Stomach (tissue), 9 donors: Measurements from ENCODE around the gene CRYBB3. TPM values are rescaled to one million over a fixed set of nuclear protein-coding genes. Genes with fewer than 3 reads are reported as not detected.

Experiments used
- DNase-seq, 2 donors: peaks; one replicate each; pipeline versions ENCODE4 v3.0.0 to v3.0.0-alpha.2; 2013 to 2019
- H3K27ac ChIP-seq, 5 donors: fragments of 200-600 bp in 4 of 5; sonication (generic) in 4 of 5; one replicate each; pipeline ENCODE4 v1.5.1; 2013 to 2019; ENCODE audit warnings: mild to moderate bottlenecking in 1 of 5, moderate library complexity in 1 of 5
- H3K27me3 ChIP-seq, 3 donors: fragments of 200-600 bp; sonication (generic); one replicate each; pipeline ENCODE4 v1.5.1; 2017 to 2019; ENCODE audit warnings: mixed run types in 1 of 3
- H3K36me3 ChIP-seq, 4 donors: fragments of 200-600 bp; sonication (generic); 1 replicate in 3 of 4; 2 replicates in 1 of 4; pipeline ENCODE4 v1.5.1; 2016 to 2019
- H3K4me1 ChIP-seq, 4 donors: fragments of 200-600 bp; sonication (generic); one replicate each; pipeline ENCODE4 v1.5.1; 2016 to 2019
- H3K4me3 ChIP-seq, 4 donors: fragments of 200-600 bp; sonication (generic) in 3 of 4; one replicate each; pipeline ENCODE4 v1.5.1; 2016 to 2019; ENCODE audit warnings: mild to moderate bottlenecking in 1 of 4
- H3K9me3 ChIP-seq, 4 donors: fragments of 200-600 bp; sonication (generic); one replicate each; pipeline ENCODE4 v1.5.1; 2016 to 2019
- EP300 ChIP-seq: sonication (generic); formaldehyde crosslinking; IDR thresholded peaks from one replicate; pipeline ENCODE4 v1.6.1; 2017; ENCODE audit warnings: antibody characterized with exemption
- POLR2A ChIP-seq, 4 donors: fragments of 450-650 bp; IDR thresholded peaks; one replicate each; pipeline ENCODE4 v1.6.1; 2016; ENCODE audit warnings: antibody characterized with exemption in 4 of 4, control low read depth in 2 of 4, mild to moderate bottlenecking in 1 of 4, moderate library complexity in 1 of 4
- POLR2AphosphoS5 ChIP-seq, 3 donors: sonication (generic); formaldehyde crosslinking; IDR thresholded peaks; one replicate each; pipeline ENCODE4 v1.6.1; 2016; ENCODE audit warnings: antibody characterized with exemption in 3 of 3
- WGBS, 5 donors: extraction: QIAGEN DNeasy Blood & Tissue Kit in 3 of 5; methylation state at CpG; one replicate each; pipeline versions ENCODE4 v1.1.5 to v1.1.7; 2013 to 2018; 5-methylcytosine and 5-hydroxymethylcytosine counted together
- intact Hi-C: fragments of 100-400 bp; cut with DNase I; formaldehyde crosslinking; loops from one replicate; pipeline ENCODE4 v1.15.1; 2023; ENCODE audit warnings: low total_unique reads
- polyA plus RNA-seq, 3 donors: library from polyadenylated mRNA; stranded (reverse); fragments of 200-250 nt; gene quantifications; one replicate each; pipeline ENCODE4 v1.2.3, GENCODE V29; 2013
- total RNA-seq, 5 donors: library from RNA; depleted of rRNA; stranded (reverse); fragments of >200 nt; gene quantifications; one replicate each; pipeline versions ENCODE4 v1.1.0 to v1.2.3, GENCODE V29; 2014 to 2016
- TF ChIP-seq, protein P1 (sequence below), 7 experiments: fragments of 450-650 bp in 4 of 7; fragments of 200-600 bp in 3 of 7; sonication (generic) in 3 of 7; IDR thresholded peaks; one replicate each; pipeline ENCODE4 v1.5.1; 2016 to 2019; ENCODE audit warnings: antibody characterized with exemption in 7 of 7, control low read depth in 2 of 7, mild to moderate bottlenecking in 1 of 7
- donor health status: healthy with polysubstance abuse.
- donor health status: Bipolar disorder and iron deficiency.
- donor health status: healthy.

Gene CRYBB3
- total and polyA plus RNA-seq, 8 donors = 0.33 TPM; not detected in 7

DNA sequence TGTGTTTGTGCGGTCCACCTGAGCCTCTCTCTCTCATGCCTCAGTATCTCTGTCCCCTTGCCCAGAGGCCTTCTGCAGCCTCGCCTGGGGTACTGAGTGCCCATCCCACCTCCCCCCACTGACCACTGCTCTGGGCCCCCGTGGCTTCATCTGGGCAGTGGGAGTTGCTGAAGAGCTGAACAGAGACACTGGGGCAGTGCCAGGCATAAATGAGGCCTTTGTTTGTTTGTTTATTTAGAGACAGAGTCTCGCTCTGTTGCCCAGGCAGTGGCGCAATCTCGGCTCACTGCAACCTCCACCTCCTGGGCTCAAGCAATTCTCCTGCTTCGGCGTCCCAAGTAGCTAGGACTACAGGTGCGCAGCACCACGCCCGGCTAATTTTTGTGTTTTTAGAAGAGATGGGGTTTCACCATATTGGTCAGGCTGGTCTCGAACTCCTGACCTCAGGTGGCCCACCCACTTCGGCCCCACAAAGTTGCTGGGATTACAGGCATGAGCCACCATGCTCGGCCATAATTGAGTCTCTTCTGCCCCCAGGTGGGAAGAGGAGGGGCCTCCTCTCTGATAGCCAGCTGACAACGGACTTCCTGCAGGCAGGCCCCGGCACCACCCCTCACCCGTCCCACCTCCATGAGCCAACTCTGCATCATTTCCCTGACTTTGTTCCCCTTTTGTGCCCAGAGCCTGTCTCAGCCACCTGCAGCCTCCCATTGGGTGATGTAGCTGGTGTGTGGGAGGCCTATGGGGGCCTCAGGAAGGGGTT lies 9.3 kb downstream of the CRYBB3 start:
- intact Hi-C loops = no loop called here
- peaks cover 0 to under 1% (median 0%) of the 10 kb centered on the region in 4 donors for H3K36me3 ChIP-seq
- no peak for DNase-seq
- H3K4me3 ChIP-seq = no peak overlapping the region
- 75 to 82% (median 78%) methylated on average over 17 of the region's 17 CpGs for WGBS, 5 donors
- no peaks in the 10 kb centered on the region for H3K27me3 ChIP-seq
- H3K27ac ChIP-seq = no peak overlapping the region
- peaks cover 0 to 6% (median 6%) of the 10 kb centered on the region in 4 donors for H3K9me3 ChIP-seq
- no peaks in the 10 kb centered on the region for H3K4me1 ChIP-seq
- no peak for TF ChIP-seq POLR2AphosphoS5 (IDR thresholded peaks at IDR 0.05)
- TF ChIP-seq, protein P1, sequence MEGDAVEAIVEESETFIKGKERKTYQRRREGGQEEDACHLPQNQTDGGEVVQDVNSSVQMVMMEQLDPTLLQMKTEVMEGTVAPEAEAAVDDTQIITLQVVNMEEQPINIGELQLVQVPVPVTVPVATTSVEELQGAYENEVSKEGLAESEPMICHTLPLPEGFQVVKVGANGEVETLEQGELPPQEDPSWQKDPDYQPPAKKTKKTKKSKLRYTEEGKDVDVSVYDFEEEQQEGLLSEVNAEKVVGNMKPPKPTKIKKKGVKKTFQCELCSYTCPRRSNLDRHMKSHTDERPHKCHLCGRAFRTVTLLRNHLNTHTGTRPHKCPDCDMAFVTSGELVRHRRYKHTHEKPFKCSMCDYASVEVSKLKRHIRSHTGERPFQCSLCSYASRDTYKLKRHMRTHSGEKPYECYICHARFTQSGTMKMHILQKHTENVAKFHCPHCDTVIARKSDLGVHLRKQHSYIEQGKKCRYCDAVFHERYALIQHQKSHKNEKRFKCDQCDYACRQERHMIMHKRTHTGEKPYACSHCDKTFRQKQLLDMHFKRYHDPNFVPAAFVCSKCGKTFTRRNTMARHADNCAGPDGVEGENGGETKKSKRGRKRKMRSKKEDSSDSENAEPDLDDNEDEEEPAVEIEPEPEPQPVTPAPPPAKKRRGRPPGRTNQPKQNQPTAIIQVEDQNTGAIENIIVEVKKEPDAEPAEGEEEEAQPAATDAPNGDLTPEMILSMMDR (IDR thresholded peaks at IDR 0.05) = no peak
- TF ChIP-seq EP300 = no peak
- no peak for TF ChIP-seq POLR2A (IDR thresholded peaks at IDR 0.05)

DNA sequence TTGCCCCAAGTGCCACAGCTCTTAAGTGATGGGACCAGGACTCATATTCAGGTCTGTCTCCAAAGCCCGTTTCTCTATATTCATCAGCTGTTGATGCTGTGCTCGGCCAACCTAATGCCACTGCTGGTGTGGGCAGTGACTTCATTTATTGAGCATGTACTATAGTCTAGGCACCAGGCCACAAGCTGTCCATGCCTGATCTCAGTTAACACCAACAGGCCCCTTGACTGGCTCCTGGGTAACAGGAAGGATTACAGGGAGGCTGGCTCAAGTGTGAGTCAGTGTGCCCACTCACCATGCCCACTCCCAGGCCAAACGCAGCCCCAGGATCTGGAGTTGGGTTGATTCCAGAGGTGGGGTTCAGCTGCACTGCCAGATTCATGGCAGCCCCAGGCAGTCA lies 11.1 kb downstream of the CRYBB3 start:
- no peaks in the 10 kb centered on the region for H3K4me1 ChIP-seq
- intact Hi-C loops = no loop called here
- TF ChIP-seq EP300 (no peak), POLR2A (IDR thresholded peaks at IDR 0.05) (no peak), POLR2AphosphoS5 (IDR thresholded peaks at IDR 0.05) (no peak)
- TF ChIP-seq, protein P1 (IDR thresholded peaks at IDR 0.05) = no peak
- no peak overlapping the region for H3K27ac ChIP-seq
- DNase-seq = no peak
- no peak overlapping the region for H3K4me3 ChIP-seq
- H3K27me3 ChIP-seq = no peaks in the 10 kb centered on the region
- H3K9me3 ChIP-seq = peaks cover 0 to 15% (median 6%) of the 10 kb centered on the region in 4 donors
- WGBS, 5 donors = 75 to 93% (median 86%) methylated on average over 3 of the region's 3 CpGs
- H3K36me3 ChIP-seq = no peaks in the 10 kb centered on the region

GRCh38 chr22:25212337-25212736 lies 12.7 kb downstream of the CRYBB3 start:
- no peak overlapping the region for H3K27ac ChIP-seq
- WGBS, 5 donors = 46 to 68% (median 63%) methylated on average over 3 of the region's 3 CpGs
- H3K9me3 ChIP-seq = peaks cover 0 to 15% (median 6%) of the 10 kb centered on the region in 4 donors
- intact Hi-C loops = no loop called here
- H3K4me1 ChIP-seq = no peaks in the 10 kb centered on the region
- DNase-seq = no peak
- TF ChIP-seq POLR2AphosphoS5 (IDR thresholded peaks at IDR 0.05) (no peak), POLR2A (IDR thresholded peaks at IDR 0.05) (no peak), EP300 (no peak)
- TF ChIP-seq, protein P1 (IDR thresholded peaks at IDR 0.05) = no peak
- H3K36me3 ChIP-seq = no peaks in the 10 kb centered on the region
- no peaks in the 10 kb centered on the region for H3K27me3 ChIP-seq
- no peak overlapping the region for H3K4me3 ChIP-seq

- no peak overlapping the region for H3K4me3 ChIP-seq
- no peaks in the 10 kb centered on the region for H3K4me1 ChIP-seq
- no peak overlapping the region for H3K27ac ChIP-seq
- WGBS, 5 donors = 71 to 85% (median 75%) methylated on average over 3 of the region's 3 CpGs
- DNase-seq = no peak
- no peaks in the 10 kb centered on the region for H3K36me3 ChIP-seq
- H3K9me3 ChIP-seq = peaks cover 0 to 15% (median 6%) of the 10 kb centered on the region in 4 donors
- no peaks in the 10 kb centered on the region for H3K27me3 ChIP-seq
- intact Hi-C loops = no loop called here
- TF ChIP-seq POLR2A (IDR thresholded peaks at IDR 0.05) (no peak), EP300 (no peak), POLR2AphosphoS5 (IDR thresholded peaks at IDR 0.05) (no peak)
- TF ChIP-seq, protein P1 (IDR thresholded peaks at IDR 0.05) = no peak
Observed at GRCh38 chr22:25213221-25213620, 13.6 kb downstream of the CRYBB3 start.
